ENCODE measurements around the gene RPS24. TPM values are rescaled to one million over a fixed set of nuclear protein-coding genes. Genes with fewer than 3 reads are reported as not detected.

Gene RPS24
- total and polyA plus RNA-seq, 10 of the 15 experiments (the other 5 are each of a cell fraction or from before 2014, with no cell fraction given), result 1,343 to 7,285 (median 2,230) TPM

DNA sequence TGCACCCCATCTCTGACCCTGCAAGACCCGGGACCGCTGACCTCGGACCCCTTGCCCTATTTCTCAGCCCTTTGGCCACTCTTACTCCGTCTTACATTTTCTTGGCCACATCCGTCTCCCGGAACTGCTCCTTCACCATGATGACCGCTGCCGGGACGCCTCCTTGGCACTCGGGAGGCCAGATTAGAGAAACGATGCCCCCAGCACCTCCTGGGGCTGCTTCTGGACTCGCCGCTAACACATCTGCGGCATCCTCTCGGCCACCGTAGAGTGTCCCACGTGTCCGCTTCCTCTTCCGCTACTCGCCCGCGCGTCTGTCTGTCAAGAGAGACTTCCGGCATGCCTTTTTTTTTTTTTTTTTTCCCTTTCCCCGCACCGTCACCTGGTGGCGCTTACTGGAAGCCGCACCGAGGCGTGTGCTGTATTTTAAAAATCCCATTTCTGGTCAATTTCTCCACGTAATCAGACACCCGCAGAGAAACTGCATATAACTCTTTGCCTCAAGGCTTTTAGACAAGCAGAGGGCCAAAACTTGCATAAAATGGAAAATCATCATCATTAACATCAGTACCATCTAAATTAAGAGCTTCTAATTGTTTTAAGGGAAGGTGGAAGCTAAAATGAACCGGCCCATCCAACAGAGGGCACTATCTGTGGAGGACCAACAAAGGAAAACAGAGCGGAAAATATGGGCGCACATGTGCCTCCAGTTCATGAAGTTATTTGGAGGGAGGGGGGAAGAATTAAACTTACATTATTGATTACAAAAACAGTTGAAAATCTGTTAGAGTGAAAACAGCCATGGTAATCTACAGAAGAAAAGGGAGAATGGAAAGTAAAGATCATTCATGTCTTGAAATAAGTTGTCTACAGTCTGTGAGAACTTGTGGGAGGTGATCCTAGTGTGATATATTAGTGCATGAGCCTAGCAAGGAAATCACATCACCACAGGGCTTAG is 4.1 kb upstream of the RPS24 start, which contains the start of gene POLR3A (continued):
- TF ChIP-seq NBN (IDR thresholded peaks at IDR 0.05) (peak; percentile 90), BMI1 (IDR thresholded peaks at IDR 0.05; ENCODE audit: borderline replicate concordance) (no peak), NFXL1 (IDR thresholded peaks at IDR 0.05; ENCODE audit: borderline replicate concordance) (no peak), PAX5 (IDR thresholded peaks at IDR 0.05; ENCODE audit: borderline replicate concordance, low read depth, low read length) (no peak), MTA2 (IDR thresholded peaks at IDR 0.05; ENCODE audit: low read depth) (peak; percentile 25; the same call in 1 of the 2 replicates), HDGF (IDR thresholded peaks at IDR 0.05) (peak; percentile 53; the same call in 1 of the 2 replicates), ETV6 (conservative IDR thresholded peaks at IDR 0.05 in 1 of 2, IDR thresholded peaks at IDR 0.05 in 1 of 2; ENCODE audit: borderline replicate concordance in 1 of 2, low read depth in 1 of 2) (peak in 1 of 2 experiments; percentile 59; a peak in 1 of 4 replicates), GABPA (IDR thresholded peaks at IDR 0.05; ENCODE audit: low read depth) (peak; percentile 94), PKNOX1 (IDR thresholded peaks at IDR 0.05) (peak; percentile 99), JUND (IDR thresholded peaks at IDR 0.05; ENCODE audit: low read depth, low read length) (no peak), RELA (IDR thresholded peaks at IDR 0.05; ENCODE audit: borderline replicate concordance, partially characterized antibody) (peak; percentile 84), RUNX3 (IDR thresholded peaks at IDR 0.05; ENCODE audit: low read length) (peak; percentile 81), POLR2A (IDR thresholded peaks at IDR 0.05; ENCODE audit: low read depth, low read length) (peak; percentile 82), CBX3 (IDR thresholded peaks at IDR 0.05; ENCODE audit: borderline replicate concordance, low read depth) (no peak), PML (IDR thresholded peaks at IDR 0.05; ENCODE audit: low read length) (peak; percentile 90), DPF2 (IDR thresholded peaks at IDR 0.05) (peak; percentile 73; the same call in 1 of the 2 replicates), SREBF2 (IDR thresholded peaks at IDR 0.05; ENCODE audit: low read length) (no peak), WRNIP1 (IDR thresholded peaks at IDR 0.05; ENCODE audit: borderline replicate concordance, low read depth, low read length) (no peak), STAT1 (conservative IDR thresholded peaks at IDR 0.05) (0 out of 2 replicates have a peak, but pooled peaks have one; percentile 27), SUPT20H (IDR thresholded peaks at IDR 0.05; ENCODE audit: borderline replicate concordance, control insufficient read depth, low read depth, low read length) (no peak), REST (IDR thresholded peaks at IDR 0.05; ENCODE audit: low read depth, low read length) (no peak), ZNF274 (IDR thresholded peaks at IDR 0.05; ENCODE audit: insufficient read depth, insufficient read length) (no peak), POU2F2 (IDR thresholded peaks at IDR 0.05; ENCODE audit: borderline replicate concordance, low read depth, low read length) (peak; percentile 55; the same call in 1 of the 3 replicates), NFIC (IDR thresholded peaks at IDR 0.05; ENCODE audit: low read depth, low read length) (peak; percentile 68), YY1 (IDR thresholded peaks at IDR 0.05; ENCODE audit: low read depth, low read length) (peak; percentile 37)
- TF ChIP-seq, protein P1, sequence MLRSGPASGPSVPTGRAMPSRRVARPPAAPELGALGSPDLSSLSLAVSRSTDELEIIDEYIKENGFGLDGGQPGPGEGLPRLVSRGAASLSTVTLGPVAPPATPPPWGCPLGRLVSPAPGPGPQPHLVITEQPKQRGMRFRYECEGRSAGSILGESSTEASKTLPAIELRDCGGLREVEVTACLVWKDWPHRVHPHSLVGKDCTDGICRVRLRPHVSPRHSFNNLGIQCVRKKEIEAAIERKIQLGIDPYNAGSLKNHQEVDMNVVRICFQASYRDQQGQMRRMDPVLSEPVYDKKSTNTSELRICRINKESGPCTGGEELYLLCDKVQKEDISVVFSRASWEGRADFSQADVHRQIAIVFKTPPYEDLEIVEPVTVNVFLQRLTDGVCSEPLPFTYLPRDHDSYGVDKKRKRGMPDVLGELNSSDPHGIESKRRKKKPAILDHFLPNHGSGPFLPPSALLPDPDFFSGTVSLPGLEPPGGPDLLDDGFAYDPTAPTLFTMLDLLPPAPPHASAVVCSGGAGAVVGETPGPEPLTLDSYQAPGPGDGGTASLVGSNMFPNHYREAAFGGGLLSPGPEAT (IDR thresholded peaks at IDR 0.05; ENCODE audit: low read depth), result peak; percentile 82

Data from GM12878 (cell line).